OCI-LY3 (cell line): Measurements from ENCODE around the gene KLF3.
"Not testable (repeated sequence)": the region's sequence is repeated elsewhere in the genome, so short reads cannot be mapped to it uniquely, and the experiment has no call there.

Source experiments
- H2AFZ ChIP-seq: fragments of 200-600, 300-600 bp; shearing (Covaris generic); 2 replicates; pipeline ENCODE4 v1.6.0; 2014; ENCODE audit warnings: antibody characterized with exemption, low read depth, low read length
- H3K27ac ChIP-seq: fragments of 200-600, 300-600 bp; sonication (generic); 2 replicates; pipeline ENCODE4 v1.5.1; 2014; ENCODE audit warnings: mild to moderate bottlenecking, low read length, moderate library complexity, mixed read lengths
- H3K27me3 ChIP-seq: fragments of 200-600, 300-600 bp; sonication (generic); 2 replicates; pipeline ENCODE4 v1.6.1; 2014; ENCODE audit warnings: low read depth, low read length, mixed read lengths
- H3K36me3 ChIP-seq: fragments of 200-600, 300-600 bp; sonication (generic); replicated peaks from 2 replicates; pipeline ENCODE3; 2014; ENCODE audit warnings: low read depth, low read length, mixed read lengths
- H3K4me1 ChIP-seq: fragments of 300-600, 200-600 bp; sonication (generic); 2 replicates; pipeline ENCODE4 v1.6.1; 2014; ENCODE audit warnings: low read length, mixed read lengths
- H3K4me2 ChIP-seq: fragments of 200-600, 300-600 bp; sonication (generic); 2 replicates; pipeline ENCODE4 v1.6.1; 2014; ENCODE audit warnings: low read length, mixed read lengths
- H3K4me3 ChIP-seq: fragments of 300-600, 200-600 bp; sonication (generic); 2 replicates; pipeline ENCODE4 v1.5.1; 2014; ENCODE audit warnings: antibody characterized with exemption, mild to moderate bottlenecking, low read length, moderate library complexity
- H3K79me2 ChIP-seq: fragments of 300-600, 200-600 bp; shearing (Covaris generic); 2 replicates; pipeline ENCODE4 v1.6.1; 2014; ENCODE audit warnings: mild to moderate bottlenecking, low read length, mixed read lengths
- H3K9ac ChIP-seq: fragments of 300-600, 200-600 bp; shearing (Covaris generic); 2 replicates; pipeline ENCODE4 v1.6.0; 2014; ENCODE audit warnings: mild to moderate bottlenecking, low read length, moderate library complexity
- H3K9me3 ChIP-seq: fragments of 200-600, 300-600 bp; shearing (Covaris generic); 2 replicates; pipeline ENCODE4 v1.6.1; 2014; ENCODE audit warnings: low read length, mixed read lengths; ENCODE audit not compliant: insufficient read depth
- H4K20me1 ChIP-seq: fragments of 200-600, 300-600 bp; sonication (generic); 2 replicates; pipeline ENCODE4 v1.6.1; 2016; ENCODE audit warnings: low read length, mixed read lengths; ENCODE audit not compliant: insufficient read depth
- EZH2phosphoT487 ChIP-seq: fragments of 200-600 bp; shearing (Covaris generic); IDR thresholded peaks from 2 replicates; pipeline ENCODE4 v1.6.1; 2018; ENCODE audit warnings: antibody characterized with exemption, mixed run types, low read depth
- TF ChIP-seq, protein P1 (sequence below): fragments of 200-600, 300-600 bp; sonication (generic); IDR thresholded peaks from 2 replicates; pipeline ENCODE4 v1.5.1; 2014; ENCODE audit warnings: antibody characterized with exemption, low read length, low read depth

Gene KLF3

DNA sequence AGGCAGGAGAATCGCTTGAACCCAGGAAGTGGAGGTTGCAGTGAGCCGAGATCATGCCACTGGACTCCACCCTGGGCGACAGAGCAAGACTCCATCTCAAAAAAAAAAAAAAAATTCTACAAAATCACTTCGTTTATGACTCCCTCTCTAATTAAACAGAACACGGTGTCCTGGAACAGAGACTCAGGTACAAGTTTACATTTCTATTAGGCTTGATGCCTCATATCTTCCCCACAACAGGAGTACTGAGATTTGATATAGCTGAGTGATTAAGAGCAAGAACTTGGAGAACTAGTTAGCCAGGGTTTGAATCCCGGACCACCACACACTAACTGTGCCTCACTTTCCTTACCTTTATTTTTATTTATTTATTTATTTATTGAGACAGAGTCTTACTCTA lies 42.2 kb upstream of the KLF3 start:
- Histone ChIP-seq H3K9ac (no peak overlapping the region), H3K27ac (no peak overlapping the region)
- TF ChIP-seq, protein P1, sequence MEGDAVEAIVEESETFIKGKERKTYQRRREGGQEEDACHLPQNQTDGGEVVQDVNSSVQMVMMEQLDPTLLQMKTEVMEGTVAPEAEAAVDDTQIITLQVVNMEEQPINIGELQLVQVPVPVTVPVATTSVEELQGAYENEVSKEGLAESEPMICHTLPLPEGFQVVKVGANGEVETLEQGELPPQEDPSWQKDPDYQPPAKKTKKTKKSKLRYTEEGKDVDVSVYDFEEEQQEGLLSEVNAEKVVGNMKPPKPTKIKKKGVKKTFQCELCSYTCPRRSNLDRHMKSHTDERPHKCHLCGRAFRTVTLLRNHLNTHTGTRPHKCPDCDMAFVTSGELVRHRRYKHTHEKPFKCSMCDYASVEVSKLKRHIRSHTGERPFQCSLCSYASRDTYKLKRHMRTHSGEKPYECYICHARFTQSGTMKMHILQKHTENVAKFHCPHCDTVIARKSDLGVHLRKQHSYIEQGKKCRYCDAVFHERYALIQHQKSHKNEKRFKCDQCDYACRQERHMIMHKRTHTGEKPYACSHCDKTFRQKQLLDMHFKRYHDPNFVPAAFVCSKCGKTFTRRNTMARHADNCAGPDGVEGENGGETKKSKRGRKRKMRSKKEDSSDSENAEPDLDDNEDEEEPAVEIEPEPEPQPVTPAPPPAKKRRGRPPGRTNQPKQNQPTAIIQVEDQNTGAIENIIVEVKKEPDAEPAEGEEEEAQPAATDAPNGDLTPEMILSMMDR, result no peak
- no peak for TF ChIP-seq EZH2phosphoT487

DNA sequence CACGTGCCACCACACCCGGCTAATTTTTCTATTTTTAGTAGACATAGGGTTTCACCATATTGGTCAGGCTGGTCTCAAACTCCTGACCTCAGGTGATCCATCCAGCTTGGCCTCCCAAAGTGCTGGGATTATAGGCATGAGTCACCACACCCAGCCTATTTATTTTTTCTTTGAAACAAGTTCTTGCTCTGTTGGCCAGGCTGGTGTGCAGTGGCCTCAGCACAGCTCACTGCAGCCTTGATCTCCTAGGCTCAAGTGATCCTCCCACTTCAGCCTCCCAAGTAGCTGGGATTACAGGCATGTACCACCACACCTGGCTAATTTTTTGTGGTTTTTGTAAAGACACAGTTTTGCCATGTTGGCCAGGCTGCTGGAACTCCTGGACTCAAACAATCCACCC lies 41.7 kb upstream of the KLF3 start:
- not testable (repeated sequence) for H3K4me1 ChIP-seq, H2AFZ ChIP-seq, H4K20me1 ChIP-seq, H3K9ac ChIP-seq, H3K9me3 ChIP-seq, H3K79me2 ChIP-seq, H3K27me3 ChIP-seq, H3K36me3 ChIP-seq, H3K4me3 ChIP-seq, H3K27ac ChIP-seq, H3K4me2 ChIP-seq

More for the DNA sequence above, 42.2 kb upstream of the KLF3 start:
- H3K27me3 ChIP-seq, result peaks cover 2% of the 10 kb centered on the region; the same call in 1 of the 2 replicates
- no peak overlapping the region for H3K4me3 ChIP-seq
- H3K9me3 ChIP-seq, result no peaks in the 10 kb centered on the region
- H3K4me1 ChIP-seq, result no peaks in the 10 kb centered on the region
- no peaks in the 10 kb centered on the region for H3K36me3 ChIP-seq
- no peak overlapping the region for H3K4me2 ChIP-seq
- no peaks in the 10 kb centered on the region for H4K20me1 ChIP-seq
- H2AFZ ChIP-seq, result no peak overlapping the region
- H3K79me2 ChIP-seq, result no peaks in the 10 kb centered on the region

DNA sequence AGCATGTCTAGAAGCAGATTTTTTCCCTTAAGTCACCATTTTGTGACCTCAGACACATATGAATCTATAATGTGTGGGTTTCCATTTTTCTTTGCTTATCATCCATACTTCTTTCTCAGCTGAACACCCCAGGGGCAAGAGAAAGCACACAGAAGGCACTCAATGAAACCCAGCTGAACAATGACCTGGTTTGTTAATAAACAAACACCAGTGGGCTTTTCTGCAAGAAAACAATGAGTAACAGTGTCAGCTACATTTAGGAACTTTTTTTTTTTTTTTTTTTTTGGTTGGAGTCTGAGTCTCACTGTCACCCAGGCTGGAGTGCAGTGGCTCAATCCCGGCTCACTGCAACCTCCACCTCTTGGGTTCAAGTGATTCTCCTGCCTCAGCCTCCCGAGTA lies 40.7 kb upstream of the KLF3 start:
- H3K4me2 ChIP-seq, result no peak overlapping the region
- no peaks in the 10 kb centered on the region for H3K36me3 ChIP-seq
- no peak overlapping the region for H2AFZ ChIP-seq
- no peaks in the 10 kb centered on the region for H4K20me1 ChIP-seq
- H3K4me1 ChIP-seq, result no peaks in the 10 kb centered on the region
- H3K27ac ChIP-seq, result no peak overlapping the region
- no peak overlapping the region for H3K4me3 ChIP-seq
- no peaks in the 10 kb centered on the region for H3K79me2 ChIP-seq
- H3K9me3 ChIP-seq, result no peaks in the 10 kb centered on the region
- H3K27me3 ChIP-seq, result no peaks in the 10 kb centered on the region
- no peak overlapping the region for H3K9ac ChIP-seq
- TF ChIP-seq EZH2phosphoT487, result no peak
- TF ChIP-seq, protein P1, result no peak

DNA sequence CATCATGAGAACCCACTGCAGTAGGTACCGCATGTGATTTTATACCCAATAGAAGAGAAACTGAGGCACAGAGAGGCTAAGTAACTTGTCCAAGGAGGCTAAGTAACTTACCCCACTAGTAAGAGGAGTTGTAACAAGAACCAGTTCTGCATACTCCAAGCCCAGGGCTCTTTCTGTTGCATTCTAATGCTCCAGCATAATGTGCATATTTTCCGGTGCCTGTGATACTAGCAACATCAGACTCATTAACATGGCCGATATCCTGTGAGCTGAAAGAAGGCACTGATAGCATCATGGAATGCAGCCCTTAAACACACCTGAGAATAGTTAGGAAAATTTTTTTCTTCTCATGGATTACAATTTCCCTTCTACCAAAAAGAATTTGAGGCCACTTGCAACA lies 39.7 kb upstream of the KLF3 start:
- Histone ChIP-seq H3K9me3 (no peaks in the 10 kb centered on the region), H3K79me2 (no peaks in the 10 kb centered on the region), H3K4me3 (no peak overlapping the region), H3K27ac (no peak overlapping the region), H4K20me1 (no peaks in the 10 kb centered on the region), H3K36me3 (no peaks in the 10 kb centered on the region), H3K4me2 (no peak overlapping the region), H3K9ac (no peak overlapping the region), H2AFZ (no peak overlapping the region), H3K27me3 (no peaks in the 10 kb centered on the region), H3K4me1 (no peaks in the 10 kb centered on the region)
- TF ChIP-seq EZH2phosphoT487, result no peak
- TF ChIP-seq, protein P1, result no peak

DNA sequence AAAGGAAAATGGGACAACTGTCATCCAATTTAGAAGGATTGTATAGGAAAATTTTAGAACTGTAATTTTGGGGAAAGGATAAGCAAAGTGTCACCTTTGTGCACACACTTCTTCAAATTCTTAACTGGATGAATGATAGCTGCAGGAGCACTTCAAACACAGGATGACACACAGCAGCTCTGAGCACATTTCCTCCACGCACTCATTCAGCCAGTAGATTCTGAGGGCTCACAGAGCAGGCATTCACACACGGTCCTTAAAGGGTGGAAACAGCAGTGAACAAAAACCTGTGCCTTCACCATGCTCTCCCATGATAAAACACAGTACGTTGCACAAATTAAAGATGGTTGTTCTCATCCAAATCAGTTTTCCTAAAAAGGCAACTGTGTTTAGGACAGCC lies 38.5 kb upstream of the KLF3 start:
- Histone ChIP-seq H3K9ac (no peak overlapping the region), H3K36me3 (no peaks in the 10 kb centered on the region), H3K9me3 (no peaks in the 10 kb centered on the region), H2AFZ (no peak overlapping the region), H4K20me1 (no peaks in the 10 kb centered on the region), H3K4me2 (no peak overlapping the region), H3K4me1 (no peaks in the 10 kb centered on the region), H3K27ac (no peak overlapping the region), H3K4me3 (no peak overlapping the region), H3K79me2 (no peaks in the 10 kb centered on the region), H3K27me3 (no peaks in the 10 kb centered on the region)
- no peak for TF ChIP-seq EZH2phosphoT487
- TF ChIP-seq, protein P1, result no peak

DNA sequence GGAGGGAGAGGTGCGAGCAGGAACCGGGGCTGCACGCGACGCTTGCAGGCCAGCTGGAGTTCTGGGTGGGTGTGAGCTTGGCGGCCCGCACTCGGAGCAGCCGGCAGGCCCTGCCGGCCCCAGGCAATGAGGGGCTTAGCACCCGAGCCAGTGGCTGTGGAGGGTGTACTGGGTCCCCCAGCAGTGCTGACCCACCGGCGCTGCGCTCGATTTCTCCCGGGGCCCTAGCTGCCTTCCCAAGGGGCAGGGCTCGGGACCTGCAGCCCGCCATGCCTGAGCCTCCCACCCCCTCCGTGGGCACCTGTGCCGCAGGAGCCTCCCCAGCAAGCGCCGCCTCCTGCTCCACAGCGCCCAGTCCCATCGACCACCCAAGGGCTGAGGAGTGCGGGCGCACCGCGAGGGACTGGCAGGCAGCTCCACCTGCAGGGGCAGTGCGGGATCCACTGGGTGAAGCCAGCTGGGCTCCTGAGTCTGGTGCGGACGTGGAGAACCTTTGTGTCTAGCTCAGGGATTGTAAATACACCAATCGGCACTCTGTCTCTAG lies 37.0 kb upstream of the KLF3 start:
- not testable (repeated sequence) for H3K4me1 ChIP-seq, H3K4me2 ChIP-seq, H2AFZ ChIP-seq, H3K27me3 ChIP-seq, H3K36me3 ChIP-seq, H3K9ac ChIP-seq, H4K20me1 ChIP-seq, H3K4me3 ChIP-seq, H3K27ac ChIP-seq, H3K79me2 ChIP-seq, H3K9me3 ChIP-seq
